NCI-H146 (cell line): ENCODE results near the gene EMP1.
A peak's percentile ranks its signal among the peaks of the same experiment; 100 is the strongest.

ENCODE experiments used
- DNase-seq: peaks from one replicate; lab custom pipeline; 2025; lab: John Stamatoyannopoulos, UW

EMP1 gene

GRCh38 chr12:13198241-13198640 is 1.7 kb downstream of the EMP1 start:
- DNase-seq = no peak

- DNase-seq = no peak
Observed at GRCh38 chr12:13198876-13199275, 2.4 kb downstream of the EMP1 start.

GRCh38 chr12:13199592-13199991 is 3.1 kb downstream of the EMP1 start:
- no peak for DNase-seq

GRCh38 chr12:13200841-13201240 is 4.3 kb downstream of the EMP1 start:
- no peak for DNase-seq

- no peak for DNase-seq
Observed at GRCh38 chr12:13203034-13203922, 6.8 kb downstream of the EMP1 start.

- no peak for DNase-seq
Observed at GRCh38 chr12:13204428-13204827, 7.9 kb downstream of the EMP1 start.

GRCh38 chr12:13205809-13206559 is 9.5 kb downstream of the EMP1 start:
- DNase-seq = no peak

- no peak for DNase-seq
Observed at GRCh38 chr12:13206560-13206897, 10.0 kb downstream of the EMP1 start.

- DNase-seq = no peak
Observed at GRCh38 chr12:13208533-13209435, 12.3 kb downstream of the EMP1 start.

GRCh38 chr12:13209436-13210235 is 13.1 kb downstream of the EMP1 start:
- no peak for DNase-seq

GRCh38 chr12:13210236-13211190 is 14.0 kb downstream of the EMP1 start:
- no peak for DNase-seq

- DNase-seq = no peak
Observed at GRCh38 chr12:13211191-13211858, 14.8 kb downstream of the EMP1 start.

- peak; percentile 39 for DNase-seq
Observed at GRCh38 chr12:13211859-13212664, 15.5 kb downstream of the EMP1 start.

- no peak for DNase-seq
Observed at GRCh38 chr12:13215056-13215455, 18.5 kb downstream of the EMP1 start.

- DNase-seq = no peak
Observed at GRCh38 chr12:13218641-13219040, 22.1 kb downstream of the EMP1 start.

GRCh38 chr12:13219320-13219719 is 22.8 kb downstream of the EMP1 start:
- DNase-seq = no peak

GRCh38 chr12:13220838-13221237 is 24.3 kb downstream of the EMP1 start:
- no peak for DNase-seq

- DNase-seq = no peak
Observed at GRCh38 chr12:13222076-13222475, 25.6 kb downstream of the EMP1 start.
